Measurements from ENCODE around the gene PLCL1. TPM values are rescaled to one million over a fixed set of nuclear protein-coding genes. Genes with fewer than 3 reads are reported as not detected.

Gene PLCL1
- total RNA-seq, 2 donors from 2014 or later: 0.04 to 0.11 TPM

DNA sequence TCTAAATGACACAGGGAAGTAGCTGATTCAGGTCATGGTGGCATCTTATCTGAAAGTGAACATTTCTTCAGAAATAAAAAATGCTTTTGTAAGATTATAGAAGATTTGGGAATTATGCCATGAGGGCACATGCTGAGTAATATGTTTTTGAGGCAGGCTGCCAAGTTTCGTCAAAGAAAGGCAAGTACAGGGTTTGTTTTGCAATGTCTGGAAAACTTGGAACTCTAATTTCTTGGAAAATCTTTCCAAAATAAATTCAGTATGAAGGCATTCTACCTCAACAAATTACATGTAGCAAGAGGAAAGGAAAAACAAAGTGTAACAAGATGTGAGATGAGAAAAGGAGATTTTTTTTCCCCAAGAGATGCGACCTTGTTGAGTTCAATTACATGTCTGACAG, 167.7 kb downstream of the PLCL1 start:
- H3K27ac Mint-ChIP-seq: no peak overlapping the region
- H3K36me3 Mint-ChIP-seq (ENCODE audit: low read depth): no peaks in the 10 kb centered on the region
- Histone ChIP-seq H3K27ac (ENCODE audit: low read depth, low read length) (no peak overlapping the region), H3K27me3 (ENCODE audit: control insufficient read depth, insufficient read depth, low read length, poor library complexity, severe bottlenecking) (no peaks in the 10 kb centered on the region), H3K4me3 (ENCODE audit: low read length) (no peak overlapping the region), H3K9ac (ENCODE audit: extremely low read depth, low read length, poor library complexity, severe bottlenecking) (no peak overlapping the region), H3K9me3 (ENCODE audit: control insufficient read depth, low read length) (peaks cover 7% of the 10 kb centered on the region), H3K4me1 (ENCODE audit: control insufficient read depth, insufficient read depth, low read length) (no peaks in the 10 kb centered on the region), H3K36me3 (ENCODE audit: control insufficient read depth, insufficient read depth, low read length) (no peaks in the 10 kb centered on the region)
- TF ChIP-seq, protein P1, sequence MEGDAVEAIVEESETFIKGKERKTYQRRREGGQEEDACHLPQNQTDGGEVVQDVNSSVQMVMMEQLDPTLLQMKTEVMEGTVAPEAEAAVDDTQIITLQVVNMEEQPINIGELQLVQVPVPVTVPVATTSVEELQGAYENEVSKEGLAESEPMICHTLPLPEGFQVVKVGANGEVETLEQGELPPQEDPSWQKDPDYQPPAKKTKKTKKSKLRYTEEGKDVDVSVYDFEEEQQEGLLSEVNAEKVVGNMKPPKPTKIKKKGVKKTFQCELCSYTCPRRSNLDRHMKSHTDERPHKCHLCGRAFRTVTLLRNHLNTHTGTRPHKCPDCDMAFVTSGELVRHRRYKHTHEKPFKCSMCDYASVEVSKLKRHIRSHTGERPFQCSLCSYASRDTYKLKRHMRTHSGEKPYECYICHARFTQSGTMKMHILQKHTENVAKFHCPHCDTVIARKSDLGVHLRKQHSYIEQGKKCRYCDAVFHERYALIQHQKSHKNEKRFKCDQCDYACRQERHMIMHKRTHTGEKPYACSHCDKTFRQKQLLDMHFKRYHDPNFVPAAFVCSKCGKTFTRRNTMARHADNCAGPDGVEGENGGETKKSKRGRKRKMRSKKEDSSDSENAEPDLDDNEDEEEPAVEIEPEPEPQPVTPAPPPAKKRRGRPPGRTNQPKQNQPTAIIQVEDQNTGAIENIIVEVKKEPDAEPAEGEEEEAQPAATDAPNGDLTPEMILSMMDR (conservative IDR thresholded peaks at IDR 0.05): no peak
- peaks cover 3% of the 10 kb centered on the region for H3K27me3 Mint-ChIP-seq (ENCODE audit: insufficient read depth)
- no peak overlapping the region for H3K4me3 Mint-ChIP-seq
- 92 to 100% methylated on average over 1 to 2 of the region's 2 CpGs for WGBS, 2 experiments (ENCODE audit: insufficient coverage in 1 of 2, insufficient read length in 1 of 2)
- no peak for DNase-seq
- peaks cover 10% of the 10 kb centered on the region for H3K4me1 Mint-ChIP-seq
- H3K9me3 Mint-ChIP-seq: peaks cover 2% of the 10 kb centered on the region

DNA sequence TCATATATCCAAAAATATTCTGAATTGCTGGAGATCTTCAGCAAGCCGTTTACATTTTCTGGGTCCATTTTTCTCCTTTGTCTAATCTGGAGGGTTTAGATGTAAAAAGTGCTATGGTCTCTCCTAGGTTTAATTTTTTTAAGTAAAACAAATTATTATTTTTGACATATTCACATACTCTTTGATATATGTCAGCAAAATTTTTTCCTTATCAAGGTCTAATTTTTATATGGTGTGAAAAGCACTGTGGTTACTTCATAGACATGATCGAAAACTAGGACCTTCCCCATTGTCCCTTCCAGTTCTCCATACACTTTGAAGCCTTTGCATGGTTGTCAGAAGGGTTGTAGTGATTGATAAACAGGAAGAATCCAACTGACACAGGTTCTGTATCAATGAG, 168.2 kb downstream of the PLCL1 start:
- Histone ChIP-seq H3K9me3 (ENCODE audit: control insufficient read depth, low read length) (peaks cover 7% of the 10 kb centered on the region), H3K4me1 (ENCODE audit: control insufficient read depth, insufficient read depth, low read length) (no peaks in the 10 kb centered on the region), H3K36me3 (ENCODE audit: control insufficient read depth, insufficient read depth, low read length) (no peaks in the 10 kb centered on the region), H3K27ac (ENCODE audit: low read depth, low read length) (no peak overlapping the region), H3K27me3 (ENCODE audit: control insufficient read depth, insufficient read depth, low read length, poor library complexity, severe bottlenecking) (no peaks in the 10 kb centered on the region), H3K4me3 (ENCODE audit: low read length) (no peak overlapping the region), H3K9ac (ENCODE audit: extremely low read depth, low read length, poor library complexity, severe bottlenecking) (no peak overlapping the region)
- no peak overlapping the region for H3K27ac Mint-ChIP-seq
- WGBS, 2 experiments (ENCODE audit: insufficient coverage in 1 of 2, insufficient read length in 1 of 2): 50% methylated on average over 2 of the region's 2 CpGs; no CpG with 5 or more reads in 1 of the 2 experiments
- TF ChIP-seq, protein P1 (conservative IDR thresholded peaks at IDR 0.05): no peak
- H3K4me1 Mint-ChIP-seq: peaks cover 10% of the 10 kb centered on the region
- no peaks in the 10 kb centered on the region for H3K36me3 Mint-ChIP-seq (ENCODE audit: low read depth)
- DNase-seq: no peak
- no peak overlapping the region for H3K4me3 Mint-ChIP-seq
- peaks cover 2% of the 10 kb centered on the region for H3K9me3 Mint-ChIP-seq
- peaks cover 3% of the 10 kb centered on the region for H3K27me3 Mint-ChIP-seq (ENCODE audit: insufficient read depth)

DNA sequence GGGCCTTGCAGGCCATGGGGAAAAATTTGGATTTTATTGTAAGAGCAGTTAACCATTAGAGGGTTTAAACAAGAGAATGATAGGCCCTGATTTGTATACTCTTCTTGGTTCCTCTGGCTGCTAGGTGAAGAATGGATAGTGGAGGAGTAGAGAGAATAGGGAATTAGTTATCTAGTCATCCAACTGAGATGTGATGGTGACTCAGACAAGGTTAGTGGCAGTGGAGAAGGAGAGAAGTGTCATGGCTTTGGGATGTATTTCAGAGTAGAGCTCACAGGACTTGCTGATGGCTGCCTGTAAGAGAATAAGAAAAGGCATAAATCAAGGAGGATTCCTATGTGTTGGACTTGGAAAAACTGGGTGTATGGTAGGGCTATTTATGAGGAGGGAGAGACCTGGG, 169.4 kb downstream of the PLCL1 start:
- TF ChIP-seq, protein P1 (conservative IDR thresholded peaks at IDR 0.05): no peak
- no peak overlapping the region for H3K9ac ChIP-seq (ENCODE audit: extremely low read depth, low read length, poor library complexity, severe bottlenecking)
- Mint-ChIP-seq H3K4me1 (peaks cover 10% of the 10 kb centered on the region), H3K27ac (no peak overlapping the region), H3K4me3 (no peak overlapping the region), H3K27me3 (ENCODE audit: insufficient read depth) (peaks cover 3% of the 10 kb centered on the region), H3K36me3 (ENCODE audit: low read depth) (no peaks in the 10 kb centered on the region), H3K9me3 (peaks cover 2% of the 10 kb centered on the region)
- peaks cover 5% of the 10 kb centered on the region for H3K9me3 ChIP-seq (ENCODE audit: control insufficient read depth, low read length)
- H3K4me3 ChIP-seq (ENCODE audit: low read length): no peak overlapping the region
- no peaks in the 10 kb centered on the region for H3K4me1 ChIP-seq (ENCODE audit: control insufficient read depth, insufficient read depth, low read length)
- no peaks in the 10 kb centered on the region for H3K27me3 ChIP-seq (ENCODE audit: control insufficient read depth, insufficient read depth, low read length, poor library complexity, severe bottlenecking)
- no peak overlapping the region for H3K27ac ChIP-seq (ENCODE audit: low read depth, low read length)
- no peak for DNase-seq
- H3K36me3 ChIP-seq (ENCODE audit: control insufficient read depth, insufficient read depth, low read length): no peaks in the 10 kb centered on the region

All from endodermal cell (in vitro differentiated cells).